Measurements from ENCODE around the gene NEB.

Gene NEB

DNA sequence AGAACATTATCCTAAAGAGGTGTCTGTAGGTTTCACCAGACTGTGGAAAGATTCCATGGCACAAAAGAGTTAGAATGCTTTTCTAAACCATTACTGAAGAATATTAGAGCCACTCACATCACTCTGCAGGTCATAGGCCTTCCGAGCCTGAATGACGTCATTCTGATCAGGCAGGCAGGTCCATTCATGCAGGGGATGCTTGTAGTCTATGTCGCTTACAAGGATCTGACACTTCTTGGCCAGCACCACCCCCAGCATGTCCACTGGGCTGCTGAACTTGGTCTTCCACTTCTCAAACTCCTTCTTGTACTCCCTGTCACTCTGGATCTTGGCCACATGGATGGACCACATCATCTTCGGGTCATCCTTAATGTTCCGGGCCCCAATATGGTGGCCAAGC, 120.1 kb downstream of the NEB start:
- Histone ChIP-seq H3K4me2 (ENCODE audit: low read length) (no peak overlapping the region), H3K36me3 (ENCODE audit: control insufficient read depth, low read length) (no peaks in the 10 kb centered on the region), H3F3A (ENCODE audit: control insufficient read depth, insufficient read depth) (no peaks in the 10 kb centered on the region), H3K4me1 (ENCODE audit: control insufficient read depth, low read length) (no peaks in the 10 kb centered on the region), H3K79me2 (ENCODE audit: control insufficient read depth, low read length) (no peaks in the 10 kb centered on the region), H3K9me2 (replicated peaks; ENCODE audit: control insufficient read depth, low read length) (no peaks in the 10 kb centered on the region), H3K9me3 (ENCODE audit: control insufficient read depth, insufficient read depth, low read length) (no peaks in the 10 kb centered on the region), H3K27me3 (ENCODE audit: control insufficient read depth, low read length) (no peaks in the 10 kb centered on the region), H3K4me3 (ENCODE audit: low read length) (no peak overlapping the region), H3K27ac (ENCODE audit: low read depth, low read length) (no peak overlapping the region), H4K20me1 (ENCODE audit: control insufficient read depth, insufficient read depth, low read depth, low read length) (no peaks in the 10 kb centered on the region)
- TF ChIP-seq, protein P1, sequence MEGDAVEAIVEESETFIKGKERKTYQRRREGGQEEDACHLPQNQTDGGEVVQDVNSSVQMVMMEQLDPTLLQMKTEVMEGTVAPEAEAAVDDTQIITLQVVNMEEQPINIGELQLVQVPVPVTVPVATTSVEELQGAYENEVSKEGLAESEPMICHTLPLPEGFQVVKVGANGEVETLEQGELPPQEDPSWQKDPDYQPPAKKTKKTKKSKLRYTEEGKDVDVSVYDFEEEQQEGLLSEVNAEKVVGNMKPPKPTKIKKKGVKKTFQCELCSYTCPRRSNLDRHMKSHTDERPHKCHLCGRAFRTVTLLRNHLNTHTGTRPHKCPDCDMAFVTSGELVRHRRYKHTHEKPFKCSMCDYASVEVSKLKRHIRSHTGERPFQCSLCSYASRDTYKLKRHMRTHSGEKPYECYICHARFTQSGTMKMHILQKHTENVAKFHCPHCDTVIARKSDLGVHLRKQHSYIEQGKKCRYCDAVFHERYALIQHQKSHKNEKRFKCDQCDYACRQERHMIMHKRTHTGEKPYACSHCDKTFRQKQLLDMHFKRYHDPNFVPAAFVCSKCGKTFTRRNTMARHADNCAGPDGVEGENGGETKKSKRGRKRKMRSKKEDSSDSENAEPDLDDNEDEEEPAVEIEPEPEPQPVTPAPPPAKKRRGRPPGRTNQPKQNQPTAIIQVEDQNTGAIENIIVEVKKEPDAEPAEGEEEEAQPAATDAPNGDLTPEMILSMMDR (IDR thresholded peaks at IDR 0.05; ENCODE audit: low read depth, low read length, poor library complexity, severe bottlenecking) = no peak

- Histone ChIP-seq H3K27ac (ENCODE audit: low read depth, low read length) (no peak overlapping the region), H3K9me3 (ENCODE audit: control insufficient read depth, insufficient read depth, low read length) (no peaks in the 10 kb centered on the region), H3K4me1 (ENCODE audit: control insufficient read depth, low read length) (no peaks in the 10 kb centered on the region), H3K79me2 (ENCODE audit: control insufficient read depth, low read length) (no peaks in the 10 kb centered on the region), H3K4me3 (ENCODE audit: low read length) (no peak overlapping the region), H3K4me2 (ENCODE audit: low read length) (no peak overlapping the region), H3F3A (ENCODE audit: control insufficient read depth, insufficient read depth) (no peaks in the 10 kb centered on the region), H3K36me3 (ENCODE audit: control insufficient read depth, low read length) (no peaks in the 10 kb centered on the region), H4K20me1 (ENCODE audit: control insufficient read depth, insufficient read depth, low read depth, low read length) (no peaks in the 10 kb centered on the region), H3K9me2 (replicated peaks; ENCODE audit: control insufficient read depth, low read length) (no peaks in the 10 kb centered on the region), H3K27me3 (ENCODE audit: control insufficient read depth, low read length) (no peaks in the 10 kb centered on the region)
- TF ChIP-seq, protein P1 (IDR thresholded peaks at IDR 0.05; ENCODE audit: low read depth, low read length, poor library complexity, severe bottlenecking) = no peak
- no peak for TF ChIP-seq EZH2phosphoT487 (IDR thresholded peaks at IDR 0.05; ENCODE audit: borderline replicate concordance, low read length)
These were observed 122.9 kb downstream of the NEB start for GRCh38 chr2:151611351-151611750.

- H3K4me3 ChIP-seq (ENCODE audit: low read length) = no peak overlapping the region
These were observed 124.0 kb downstream of the NEB start for GRCh38 chr2:151610310-151610709.

More at GRCh38 chr2:151610310-151610709, 124.0 kb downstream of the NEB start:
- no peaks in the 10 kb centered on the region for H4K20me1 ChIP-seq (ENCODE audit: control insufficient read depth, insufficient read depth, low read depth, low read length)
- no peaks in the 10 kb centered on the region for H3K27me3 ChIP-seq (ENCODE audit: control insufficient read depth, low read length)
- no peaks in the 10 kb centered on the region for H3F3A ChIP-seq (ENCODE audit: control insufficient read depth, insufficient read depth)
- H3K36me3 ChIP-seq (ENCODE audit: control insufficient read depth, low read length) = no peaks in the 10 kb centered on the region
- no peak overlapping the region for H3K27ac ChIP-seq (ENCODE audit: low read depth, low read length)
- TF ChIP-seq, protein P1 (IDR thresholded peaks at IDR 0.05; ENCODE audit: low read depth, low read length, poor library complexity, severe bottlenecking) = no peak
- no peak for TF ChIP-seq EZH2phosphoT487 (IDR thresholded peaks at IDR 0.05; ENCODE audit: borderline replicate concordance, low read length)
- H3K9me3 ChIP-seq (ENCODE audit: control insufficient read depth, insufficient read depth, low read length) = no peaks in the 10 kb centered on the region
- no peaks in the 10 kb centered on the region for H3K4me1 ChIP-seq (ENCODE audit: control insufficient read depth, low read length)
- no peaks in the 10 kb centered on the region for H3K9me2 ChIP-seq (replicated peaks; ENCODE audit: control insufficient read depth, low read length)
- no peak overlapping the region for H3K4me2 ChIP-seq (ENCODE audit: low read length)
- H3K79me2 ChIP-seq (ENCODE audit: control insufficient read depth, low read length) = no peaks in the 10 kb centered on the region
